GM19239 (cell line): Measurements from ENCODE around the gene IRAK2.
A peak's percentile ranks its signal among the peaks of the same experiment; 100 is the strongest.

Experiments used
- DNase-seq: peaks from one replicate; pipeline ENCODE4 v3.0.0; 2011; ENCODE audit warnings: low spot score; ENCODE audit not compliant: insufficient read length
- FAIRE-seq: peaks from 2 replicates; lab custom pipeline; 2011; peaks lifted over from hg19 to GRCh38; lab: Jason Lieb, UNC

Gene IRAK2

GRCh38 chr3:10187290-10187876, 22.7 kb downstream of the IRAK2 start:
- DNase-seq (no peak), FAIRE-seq (no peak)

- no peak for FAIRE-seq
Observed at GRCh38 chr3:10187944-10188343, 23.2 kb downstream of the IRAK2 start.

GRCh38 chr3:10188804-10189556, 24.3 kb downstream of the IRAK2 start:
- FAIRE-seq (no peak), DNase-seq (no peak)

More at GRCh38 chr3:10187944-10188343, 23.2 kb downstream of the IRAK2 start:
- DNase-seq: no peak

GRCh38 chr3:10189557-10190354, 25.0 kb downstream of the IRAK2 start:
- no peak for FAIRE-seq
- no peak for DNase-seq

GRCh38 chr3:10192953-10193691, 28.4 kb downstream of the IRAK2 start:
- no peak for DNase-seq
- FAIRE-seq: peak; percentile 87

- peak; percentile 4 for FAIRE-seq
- no peak for DNase-seq
Observed at GRCh38 chr3:10193692-10194327, 29.1 kb downstream of the IRAK2 start.

GRCh38 chr3:10194328-10195071, 29.8 kb downstream of the IRAK2 start:
- DNase-seq (no peak), FAIRE-seq (no peak)

GRCh38 chr3:10195366-10196089, 30.8 kb downstream of the IRAK2 start:
- DNase-seq (no peak), FAIRE-seq (no peak)

- FAIRE-seq (peak; percentile 57), DNase-seq (no peak)
Observed at GRCh38 chr3:10196389-10197052, 31.8 kb downstream of the IRAK2 start.

GRCh38 chr3:10198226-10198625, 33.5 kb downstream of the IRAK2 start:
- DNase-seq: no peak
- FAIRE-seq: no peak

GRCh38 chr3:10198761-10199649, 34.3 kb downstream of the IRAK2 start:
- DNase-seq (peak; percentile 67), FAIRE-seq (peak; percentile 94)

- DNase-seq (no peak), FAIRE-seq (no peak)
Observed at GRCh38 chr3:10204921-10205320, 40.2 kb downstream of the IRAK2 start.

GRCh38 chr3:10205451-10206165, 40.9 kb downstream of the IRAK2 start:
- FAIRE-seq: no peak

GRCh38 chr3:10206166-10206511, 41.4 kb downstream of the IRAK2 start:
- DNase-seq (no peak), FAIRE-seq (no peak)

More at GRCh38 chr3:10205451-10206165, 40.9 kb downstream of the IRAK2 start:
- DNase-seq: no peak

GRCh38 chr3:10213156-10213792, 48.6 kb downstream of the IRAK2 start:
- DNase-seq: no peak
- no peak for FAIRE-seq
